Activated CD4-positive, alpha-beta T cell treated with anti-CD3 and anti-CD28 coated beads, Interleukin-2, amount 10 ng/mL, durations not matched to agents 7 days and 5 days (primary cell): ENCODE data around the gene FAM111A. TPM values are rescaled to one million over a fixed set of nuclear protein-coding genes. Genes with fewer than 3 reads are reported as not detected.

ENCODE experiments used
- CTCF ChIA-PET: fragments of 350-600 bp; sonication (Branson Sonifier 250); formaldehyde crosslinking; loops from one replicate; lab custom pipeline; 2021; ENCODE audit warnings: antibody characterized with exemption; lab: Charles Lee
- POLR2A ChIA-PET: fragments of 350-600 bp; sonication (Branson Sonifier 250); formaldehyde crosslinking; loops from one replicate; lab custom pipeline; 2021; ENCODE audit warnings: antibody characterized with exemption; lab: Charles Lee
- DNase-seq: peaks from one replicate; pipeline ENCODE4 v3.0.0-alpha.2; 2020
- H3K27ac Mint-ChIP-seq: one replicate; pipeline ENCODE4 v1.8.0; 2021; ENCODE audit warnings: mild to moderate bottlenecking, moderate library complexity, mixed read lengths
- H3K27me3 Mint-ChIP-seq: one replicate; pipeline ENCODE4 v1.8.0; 2021; ENCODE audit warnings: mixed read lengths
- H3K36me3 Mint-ChIP-seq: one replicate; pipeline ENCODE4 v1.8.0; 2021; ENCODE audit warnings: low read depth, mixed read lengths
- H3K4me1 Mint-ChIP-seq: one replicate; pipeline ENCODE4 v1.8.0; 2021; ENCODE audit warnings: mixed read lengths
- H3K4me3 Mint-ChIP-seq: one replicate; pipeline ENCODE4 v1.8.0; 2021; ENCODE audit warnings: mild to moderate bottlenecking, moderate library complexity, mixed read lengths
- H3K9me3 Mint-ChIP-seq: one replicate; pipeline ENCODE4 v1.8.0; 2021; ENCODE audit warnings: mixed read lengths
- total RNA-seq, 2 experiments: library from RNA; stranded (reverse); gene quantifications; one replicate each; pipeline ENCODE4 v1.2.3, GENCODE V29; 2021

FAM111A gene
- total RNA-seq, 2 experiments from 2014 or later: 208 to 258 TPM

GRCh38 chr11:59195586-59195985 lies 52.9 kb downstream of the FAM111A start:
- ChIA-PET CTCF (no interaction called here), POLR2A (no interaction called here)
- no peak overlapping the region for H3K4me3 Mint-ChIP-seq
- peaks cover 5% of the 10 kb centered on the region for H3K4me1 Mint-ChIP-seq
- no peaks in the 10 kb centered on the region for H3K27me3 Mint-ChIP-seq
- no peaks in the 10 kb centered on the region for H3K36me3 Mint-ChIP-seq
- no peak for DNase-seq
- no peaks in the 10 kb centered on the region for H3K9me3 Mint-ChIP-seq
- no peak overlapping the region for H3K27ac Mint-ChIP-seq

DNA sequence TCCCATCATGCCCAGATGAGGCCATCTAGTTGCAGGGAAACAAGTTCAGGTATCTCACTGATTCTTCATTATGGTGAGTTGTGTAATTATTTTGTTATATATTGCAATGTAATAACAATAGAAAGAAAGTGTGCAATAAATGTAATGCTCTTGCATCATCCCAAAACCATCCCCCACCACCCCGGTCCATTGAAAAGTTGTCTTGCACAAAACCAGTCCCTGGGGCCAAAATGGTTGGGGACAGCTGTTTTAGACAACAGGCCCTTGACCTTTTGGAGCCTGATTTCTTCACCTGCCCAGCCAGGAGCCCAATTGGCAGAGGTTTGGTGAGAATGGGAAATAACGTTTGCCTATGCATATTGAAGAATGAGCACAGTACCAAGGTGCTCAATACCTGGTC lies 54.1 kb downstream of the FAM111A start:
- no peaks in the 10 kb centered on the region for H3K36me3 Mint-ChIP-seq
- CTCF ChIA-PET: no interaction called here
- DNase-seq: no peak

DNA sequence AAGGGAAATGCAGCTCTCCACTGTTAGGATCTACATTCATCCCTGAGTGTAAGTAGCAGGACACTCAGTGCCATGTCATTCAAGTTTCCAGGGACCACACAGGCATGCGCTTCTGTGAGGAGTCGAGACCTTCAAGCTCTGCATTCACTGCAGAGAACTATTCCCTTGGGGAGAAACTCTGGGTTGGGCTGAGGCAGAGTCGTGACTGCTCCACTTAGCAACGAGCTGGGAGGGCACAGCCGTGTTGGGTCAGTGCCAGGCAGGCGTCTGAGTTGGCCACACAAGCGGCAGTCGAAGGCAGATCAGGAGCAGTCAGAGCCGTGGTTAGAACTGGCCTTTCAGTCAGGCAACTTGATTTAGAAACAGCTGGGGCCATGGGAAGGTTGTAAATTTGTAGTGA lies 55.3 kb downstream of the FAM111A start:
- CTCF ChIA-PET: interaction anchor here (1.4 kb wide), 1 partner anchor 12 kb away, joined by 5 read pairs; no protein-coding TSS in a partner anchor
- Mint-ChIP-seq H3K9me3 (no peaks in the 10 kb centered on the region), H3K27me3 (no peaks in the 10 kb centered on the region), H3K36me3 (no peaks in the 10 kb centered on the region), H3K4me1 (peaks cover 5% of the 10 kb centered on the region), H3K4me3 (no peak overlapping the region), H3K27ac (no peak overlapping the region)
- POLR2A ChIA-PET: no interaction called here
- no peak for DNase-seq

More for the DNA sequence above, 54.1 kb downstream of the FAM111A start:
- POLR2A ChIA-PET: no interaction called here
- Mint-ChIP-seq H3K4me1 (peaks cover 5% of the 10 kb centered on the region), H3K27ac (no peak overlapping the region), H3K4me3 (no peak overlapping the region), H3K9me3 (no peaks in the 10 kb centered on the region), H3K27me3 (no peaks in the 10 kb centered on the region)

DNA sequence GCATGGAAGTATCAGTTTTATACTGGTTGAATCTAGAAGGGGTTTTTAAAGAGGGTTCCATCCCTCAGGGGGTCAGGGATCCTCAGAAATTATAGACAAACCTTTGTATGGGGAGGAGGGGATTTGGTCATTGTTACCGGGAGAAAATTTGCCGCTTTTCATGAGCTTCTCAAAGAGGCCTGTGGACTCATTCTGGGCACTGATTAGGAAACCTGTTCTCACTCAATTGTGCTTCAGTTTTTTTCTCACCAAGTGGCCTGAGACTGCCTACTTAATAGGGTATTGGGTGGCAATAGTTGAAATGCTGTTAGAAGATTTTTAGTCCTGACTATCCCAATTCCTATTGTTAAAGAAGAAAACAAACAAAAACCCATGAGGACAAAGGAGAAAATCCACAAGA lies 56.1 kb downstream of the FAM111A start:
- no peak overlapping the region for H3K27ac Mint-ChIP-seq
- ChIA-PET POLR2A (no interaction called here), CTCF (interaction anchor here (0.8 to 1.4 kb wide), 2 partner anchors 13 to 32 kb away, joined by 3 to 5 read pairs; no protein-coding TSS in a partner anchor)
- no peak for DNase-seq
- H3K4me3 Mint-ChIP-seq: no peak overlapping the region
- H3K9me3 Mint-ChIP-seq: no peaks in the 10 kb centered on the region
- H3K36me3 Mint-ChIP-seq: no peaks in the 10 kb centered on the region
- no peaks in the 10 kb centered on the region for H3K27me3 Mint-ChIP-seq
- peaks cover 5% of the 10 kb centered on the region for H3K4me1 Mint-ChIP-seq

DNA sequence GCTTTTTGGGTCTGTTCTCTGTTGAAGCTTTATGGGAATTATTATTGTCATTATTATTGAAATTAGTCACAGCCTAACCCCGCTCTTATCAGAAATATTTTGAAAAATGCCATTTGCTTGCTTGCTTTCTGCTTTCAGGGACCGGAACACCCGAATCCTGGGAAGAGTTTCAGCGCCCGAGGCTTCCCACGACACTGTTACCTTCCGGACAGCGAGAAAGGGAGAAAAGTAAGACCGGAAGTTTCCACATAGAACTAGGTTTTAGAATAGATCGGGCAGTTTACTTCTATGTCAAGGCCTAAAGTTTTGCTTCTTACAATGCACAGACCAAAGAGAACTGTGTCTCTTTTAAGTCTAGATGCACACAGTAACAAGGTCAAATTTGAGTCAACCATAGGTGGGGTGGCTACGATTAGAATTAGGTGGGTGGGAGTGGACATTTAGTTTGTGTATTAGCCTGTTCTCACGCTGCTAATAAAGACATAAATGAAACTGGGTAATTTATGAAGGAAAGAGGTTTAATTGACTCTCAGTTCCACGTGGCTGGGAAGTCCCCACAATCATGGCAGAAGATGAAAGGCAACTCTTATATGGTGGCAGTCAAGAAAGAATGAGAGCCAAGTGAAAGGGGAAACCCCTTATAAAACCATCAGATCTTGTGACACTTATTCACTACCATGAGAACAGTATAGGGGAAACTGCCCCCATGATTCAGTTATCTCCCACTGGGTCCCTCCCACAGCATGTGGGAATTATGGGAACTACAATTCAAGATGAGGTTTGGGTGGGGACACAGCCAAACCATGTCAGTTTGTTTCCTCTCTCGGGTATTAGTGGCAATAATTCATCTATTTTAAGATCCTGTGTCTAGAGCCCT lies 57.1 kb downstream of the FAM111A start:
- ChIA-PET POLR2A (no interaction called here), CTCF (interaction anchor here (1.3 to 1.4 kb wide), 2 partner anchors 8 to 14 kb away, joined by 4 to 5 read pairs; no protein-coding TSS in a partner anchor)
- DNase-seq: no peak
- Mint-ChIP-seq H3K4me1 (peaks cover 5% of the 10 kb centered on the region), H3K4me3 (no peak overlapping the region), H3K27me3 (no peaks in the 10 kb centered on the region), H3K9me3 (no peaks in the 10 kb centered on the region), H3K27ac (no peak overlapping the region), H3K36me3 (no peaks in the 10 kb centered on the region)

- CTCF ChIA-PET: interaction anchor here (0.5 to 1.3 kb wide), 2 partner anchors 9 to 242 kb away, joined by 3 to 4 read pairs; no protein-coding TSS in a partner anchor
- Mint-ChIP-seq H3K4me1 (peaks cover 5% of the 10 kb centered on the region), H3K27ac (no peak overlapping the region), H3K27me3 (no peaks in the 10 kb centered on the region), H3K36me3 (no peaks in the 10 kb centered on the region), H3K4me3 (no peak overlapping the region), H3K9me3 (no peaks in the 10 kb centered on the region)
- DNase-seq: no peak
- POLR2A ChIA-PET: no interaction called here
These were observed 57.7 kb downstream of the FAM111A start for GRCh38 chr11:59200423-59200746.

- Mint-ChIP-seq H3K27ac (no peak overlapping the region), H3K4me1 (peaks cover 5% of the 10 kb centered on the region), H3K9me3 (no peaks in the 10 kb centered on the region), H3K36me3 (no peaks in the 10 kb centered on the region), H3K27me3 (no peaks in the 10 kb centered on the region), H3K4me3 (no peak overlapping the region)
- ChIA-PET CTCF (interaction anchor here (0.5 to 1.3 kb wide), 2 partner anchors 43 to 560 kb away, joined by 3 read pairs; no protein-coding TSS in a partner anchor), POLR2A (no interaction called here)
- DNase-seq: no peak
These were observed 58.7 kb downstream of the FAM111A start for GRCh38 chr11:59201353-59201752.

Other genes with a start within 250 kb of the FAM111A start
- gene GLYATL1, start 203.4 kb upstream of the FAM111A start, total RNA-seq: not detected
- not detected for gene GLYATL1B, start 56.5 kb upstream of the FAM111A start, total RNA-seq
- gene FAM111B, start 35.6 kb upstream of the FAM111A start, total RNA-seq: 100 to 1,000 TPM in 1 of 2 experiments, 10 to 100 TPM in 1; 95.8 to 106 TPM
- gene DTX4, start 29.3 kb downstream of the FAM111A start, total RNA-seq: under 1 TPM; 0.62 to 0.69 TPM
- not detected for gene MPEG1, start 70.1 kb downstream of the FAM111A start, total RNA-seq
- gene OR5AN1, start 216.0 kb downstream of the FAM111A start, total RNA-seq: not detected